HepG2 (cell line): ENCODE measurements around the gene HDLBP. TPM values are rescaled to one million over a fixed set of nuclear protein-coding genes. Genes with fewer than 3 reads are reported as not detected.
A peak's percentile ranks its signal among the peaks of the same experiment; 100 is the strongest.

ENCODE experiments used
- AKAP8 ChIP-seq: sonication (generic); formaldehyde crosslinking; IDR thresholded peaks from 2 replicates; pipeline ENCODE4 v1.5.1; 2020; ENCODE audit warnings: mild to moderate bottlenecking, missing genetic modification reagents
- CBX5 ChIP-seq: sonication (generic); formaldehyde crosslinking; IDR thresholded peaks from 2 replicates; pipeline ENCODE4 v1.4.0; 2020; ENCODE audit warnings: missing genetic modification reagents, borderline replicate concordance
- CEBPG ChIP-seq: IDR thresholded peaks from 2 replicates; pipeline ENCODE4 v1.6.1; 2016
- EED ChIP-seq: sonication (generic); formaldehyde crosslinking; IDR thresholded peaks from 2 replicates; pipeline ENCODE4 v1.5.0; 2020; ENCODE audit warnings: mild to moderate bottlenecking, missing genetic modification reagents
- ETV6 ChIP-seq: sonication (generic); formaldehyde crosslinking; conservative IDR thresholded peaks from 2 replicates; pipeline ENCODE4 v1.4.0; 2020; ENCODE audit warnings: missing genetic modification reagents
- FIP1L1 ChIP-seq: fragments of 200-400 bp; formaldehyde crosslinking; IDR thresholded peaks from 2 replicates; pipeline ENCODE4 v1.6.1; 2018; ENCODE audit warnings: low read depth, mild to moderate bottlenecking, low read length, moderate library complexity, borderline replicate concordance; ENCODE audit not compliant: insufficient read depth
- MYNN ChIP-seq: sonication (generic); formaldehyde crosslinking; IDR thresholded peaks from 2 replicates; pipeline ENCODE4 v1.4.0; 2020; ENCODE audit warnings: mild to moderate bottlenecking, low read depth, missing genetic modification reagents
- NCOA5 ChIP-seq: sonication (generic); formaldehyde crosslinking; IDR thresholded peaks from 2 replicates; pipeline ENCODE4 v1.4.0; 2020; ENCODE audit warnings: missing genetic modification reagents
- NKX3-1 ChIP-seq: sonication (generic); formaldehyde crosslinking; IDR thresholded peaks from 2 replicates; pipeline ENCODE4 v1.5.0; 2020; ENCODE audit warnings: missing genetic modification reagents
- ZBTB7B ChIP-seq: sonication (generic); formaldehyde crosslinking; IDR thresholded peaks from 2 replicates; pipeline ENCODE4 v1.4.0; 2020; ENCODE audit warnings: missing genetic modification reagents
- ZFP36 ChIP-seq: fragments of 150-350 bp; IDR thresholded peaks from 2 replicates; pipeline ENCODE4 v1.6.1; 2018; ENCODE audit warnings: borderline replicate concordance, low read length, low read depth; ENCODE audit not compliant: partially characterized antibody
- ZFP90 ChIP-seq: sonication (generic); formaldehyde crosslinking; IDR thresholded peaks from 2 replicates; pipeline ENCODE4 v1.8.0; 2022; ENCODE audit warnings: missing genetic modification reagents, mild to moderate bottlenecking, inconsistent platforms, borderline replicate concordance
- ZKSCAN5 ChIP-seq: sonication (generic); formaldehyde crosslinking; IDR thresholded peaks from 2 replicates; pipeline ENCODE4 v1.5.1; 2020; ENCODE audit warnings: mild to moderate bottlenecking, missing genetic modification reagents
- ZKSCAN8 ChIP-seq: IDR thresholded peaks from 2 replicates; pipeline ENCODE4 v1.6.1; 2016; ENCODE audit warnings: borderline replicate concordance, missing genetic modification reagents, missing compliant biosample characterization
- ZNF317 ChIP-seq: sonication (generic); formaldehyde crosslinking; IDR thresholded peaks from 2 replicates; pipeline ENCODE4 v1.5.0; 2020; ENCODE audit warnings: mild to moderate bottlenecking, missing genetic modification reagents
- ZNF367 ChIP-seq: sonication (generic); formaldehyde crosslinking; IDR thresholded peaks from 2 replicates; pipeline ENCODE4 v1.4.0; 2020; ENCODE audit warnings: missing genetic modification reagents, borderline replicate concordance
- ZNF562 ChIP-seq: sonication (generic); formaldehyde crosslinking; IDR thresholded peaks from 2 replicates; pipeline ENCODE4 v1.8.0; 2022; ENCODE audit warnings: missing genetic modification reagents, borderline replicate concordance
- ZNF614 ChIP-seq: IDR thresholded peaks from 2 replicates; pipeline ENCODE4 v1.6.1; 2018; ENCODE audit warnings: missing biosample characterization, missing genetic modification reagents, inconsistent platforms, borderline replicate concordance
- ZNF773 ChIP-seq: sonication (generic); formaldehyde crosslinking; IDR thresholded peaks from 2 replicates; pipeline ENCODE4 v1.4.0; 2020; ENCODE audit warnings: missing genetic modification reagents, borderline replicate concordance
- polyA plus RNA-seq, 8 experiments: library from polyadenylated mRNA; depleted of rRNA in 3 of 8; stranded (reverse) in 7 of 8; unstranded in 1 of 8; fragments of >200 nt; fragmentation: Illumina TruSeq in 4 of 8; extraction: Trizol in 4 of 8; gene quantifications; 2 replicates each; pipeline versions ENCODE4 v1.2.1 to v1.2.3, GENCODE V29; 2011 to 2016; ENCODE audit warnings: low read depth in 4 of 8, missing spikeins in 1 of 8, mixed read lengths in 1 of 8; ENCODE audit not compliant: insufficient read depth in 1 of 8
- total RNA-seq, 5 experiments: library from RNA; depleted of rRNA; stranded (reverse); fragments of >200 nt; fragmentation: Illumina TruSeq; extraction: Trizol; gene quantifications; 2 replicates each; pipeline ENCODE4 v1.2.3, GENCODE V29; 2016; ENCODE audit warnings: low read depth in 1 of 5
- TF ChIP-seq, protein P1 (sequence below): IDR thresholded peaks from 2 replicates; pipeline ENCODE4 v1.6.1; 2016
- TF ChIP-seq, protein P2 (sequence below): sonication (generic); formaldehyde crosslinking; IDR thresholded peaks from 2 replicates; pipeline ENCODE4 v1.4.0; 2020; ENCODE audit warnings: missing genetic modification reagents, mild to moderate bottlenecking, borderline replicate concordance
- TF ChIP-seq, protein P3 (sequence below): sonication (generic); formaldehyde crosslinking; IDR thresholded peaks from 2 replicates; pipeline ENCODE4 v1.5.0; 2020; ENCODE audit warnings: mild to moderate bottlenecking, low read depth, missing genetic modification reagents, borderline replicate concordance
- TF ChIP-seq, protein P4 (sequence below): sonication (generic); formaldehyde crosslinking; IDR thresholded peaks from 2 replicates; pipeline ENCODE4 v1.4.0; 2020; ENCODE audit warnings: missing genetic modification reagents, borderline replicate concordance

The HDLBP gene
- total and polyA plus RNA-seq, 2 of the 13 experiments (the other 11 are each of a cell fraction or from before 2014, with no cell fraction given), result 464 to 707 TPM

DNA sequence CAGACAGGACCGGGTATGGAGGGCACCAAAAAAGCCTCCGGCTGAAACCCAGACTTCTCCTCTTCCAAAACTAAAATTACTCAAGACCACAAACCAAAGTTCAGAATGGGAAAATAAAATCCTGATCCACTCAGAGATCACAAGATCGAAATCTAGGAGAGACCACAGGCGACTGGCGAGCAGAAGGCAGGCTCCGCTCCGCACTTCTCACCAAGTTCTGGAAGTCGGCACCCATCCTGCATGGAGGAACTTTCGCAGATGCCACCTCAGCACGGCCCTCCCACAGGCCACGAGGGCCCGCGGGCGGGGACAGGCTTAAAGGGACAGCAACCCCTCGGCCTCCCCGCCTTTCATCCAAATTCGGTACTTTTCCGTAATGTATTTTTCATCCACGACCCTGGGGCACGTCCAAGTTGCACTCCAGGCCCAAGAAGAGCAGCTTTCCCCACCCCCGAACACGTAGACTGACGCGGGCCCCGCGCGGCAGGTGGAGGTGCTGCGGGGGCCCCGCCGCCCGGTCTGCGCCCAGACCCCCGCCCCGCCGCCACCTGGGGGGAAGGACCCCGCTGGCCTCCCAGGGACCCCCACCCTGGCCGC is 43.7 kb downstream of the HDLBP start (continued):
- TF ChIP-seq CBX5 (CRISPR knock-in tag) (peak; percentile 50; the same call in 1 of the 2 replicates), ZFP90 (no peak), ZNF773 (CRISPR knock-in tag) (no peak), ZKSCAN5 (no peak), ZKSCAN8 (CRISPR knock-in tag) (no peak), MYNN (CRISPR knock-in tag) (peak; percentile 75; the same call in 1 of the 2 replicates), AKAP8 (CRISPR knock-in tag) (no peak; the same call in 1 of the 2 replicates), ZNF317 (CRISPR knock-in tag) (peak; percentile 75), CEBPG (CRISPR knock-in tag) (no peak), EED (CRISPR knock-in tag) (0 out of 2 replicates have a peak, but pooled peaks have one; percentile 11), ZNF614 (peak; percentile 23; the same call in 1 of the 2 replicates), ZNF367 (no peak), ZBTB7B (CRISPR knock-in tag) (no peak), NKX3-1 (no peak), NCOA5 (CRISPR knock-in tag) (no peak), ZFP36 (no peak), FIP1L1 (no peak), ETV6 (CRISPR knock-in tag) (no peak), ZNF562 (CRISPR knock-in tag) (no peak)
- TF ChIP-seq, protein P1, sequence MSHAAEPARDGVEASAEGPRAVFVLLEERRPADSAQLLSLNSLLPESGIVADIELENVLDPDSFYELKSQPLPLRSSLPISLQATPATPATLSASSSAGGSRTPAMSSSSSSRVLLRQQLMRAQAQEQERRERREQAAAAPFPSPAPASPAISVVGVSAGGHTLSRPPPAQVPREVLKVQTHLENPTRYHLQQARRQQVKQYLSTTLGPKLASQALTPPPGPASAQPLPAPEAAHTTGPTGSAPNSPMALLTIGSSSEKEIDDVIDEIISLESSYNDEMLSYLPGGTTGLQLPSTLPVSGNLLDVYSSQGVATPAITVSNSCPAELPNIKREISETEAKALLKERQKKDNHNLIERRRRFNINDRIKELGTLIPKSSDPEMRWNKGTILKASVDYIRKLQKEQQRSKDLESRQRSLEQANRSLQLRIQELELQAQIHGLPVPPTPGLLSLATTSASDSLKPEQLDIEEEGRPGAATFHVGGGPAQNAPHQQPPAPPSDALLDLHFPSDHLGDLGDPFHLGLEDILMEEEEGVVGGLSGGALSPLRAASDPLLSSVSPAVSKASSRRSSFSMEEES (CRISPR knock-in tag), result no peak; the same call in 1 of the 2 replicates
- TF ChIP-seq, protein P2, sequence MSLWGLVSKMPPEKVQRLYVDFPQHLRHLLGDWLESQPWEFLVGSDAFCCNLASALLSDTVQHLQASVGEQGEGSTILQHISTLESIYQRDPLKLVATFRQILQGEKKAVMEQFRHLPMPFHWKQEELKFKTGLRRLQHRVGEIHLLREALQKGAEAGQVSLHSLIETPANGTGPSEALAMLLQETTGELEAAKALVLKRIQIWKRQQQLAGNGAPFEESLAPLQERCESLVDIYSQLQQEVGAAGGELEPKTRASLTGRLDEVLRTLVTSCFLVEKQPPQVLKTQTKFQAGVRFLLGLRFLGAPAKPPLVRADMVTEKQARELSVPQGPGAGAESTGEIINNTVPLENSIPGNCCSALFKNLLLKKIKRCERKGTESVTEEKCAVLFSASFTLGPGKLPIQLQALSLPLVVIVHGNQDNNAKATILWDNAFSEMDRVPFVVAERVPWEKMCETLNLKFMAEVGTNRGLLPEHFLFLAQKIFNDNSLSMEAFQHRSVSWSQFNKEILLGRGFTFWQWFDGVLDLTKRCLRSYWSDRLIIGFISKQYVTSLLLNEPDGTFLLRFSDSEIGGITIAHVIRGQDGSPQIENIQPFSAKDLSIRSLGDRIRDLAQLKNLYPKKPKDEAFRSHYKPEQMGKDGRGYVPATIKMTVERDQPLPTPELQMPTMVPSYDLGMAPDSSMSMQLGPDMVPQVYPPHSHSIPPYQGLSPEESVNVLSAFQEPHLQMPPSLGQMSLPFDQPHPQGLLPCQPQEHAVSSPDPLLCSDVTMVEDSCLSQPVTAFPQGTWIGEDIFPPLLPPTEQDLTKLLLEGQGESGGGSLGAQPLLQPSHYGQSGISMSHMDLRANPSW, result no peak
- TF ChIP-seq, protein P3, sequence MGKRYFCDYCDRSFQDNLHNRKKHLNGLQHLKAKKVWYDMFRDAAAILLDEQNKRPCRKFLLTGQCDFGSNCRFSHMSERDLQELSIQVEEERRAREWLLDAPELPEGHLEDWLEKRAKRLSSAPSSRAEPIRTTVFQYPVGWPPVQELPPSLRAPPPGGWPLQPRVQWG (CRISPR knock-in tag), result no peak
- TF ChIP-seq, protein P4, sequence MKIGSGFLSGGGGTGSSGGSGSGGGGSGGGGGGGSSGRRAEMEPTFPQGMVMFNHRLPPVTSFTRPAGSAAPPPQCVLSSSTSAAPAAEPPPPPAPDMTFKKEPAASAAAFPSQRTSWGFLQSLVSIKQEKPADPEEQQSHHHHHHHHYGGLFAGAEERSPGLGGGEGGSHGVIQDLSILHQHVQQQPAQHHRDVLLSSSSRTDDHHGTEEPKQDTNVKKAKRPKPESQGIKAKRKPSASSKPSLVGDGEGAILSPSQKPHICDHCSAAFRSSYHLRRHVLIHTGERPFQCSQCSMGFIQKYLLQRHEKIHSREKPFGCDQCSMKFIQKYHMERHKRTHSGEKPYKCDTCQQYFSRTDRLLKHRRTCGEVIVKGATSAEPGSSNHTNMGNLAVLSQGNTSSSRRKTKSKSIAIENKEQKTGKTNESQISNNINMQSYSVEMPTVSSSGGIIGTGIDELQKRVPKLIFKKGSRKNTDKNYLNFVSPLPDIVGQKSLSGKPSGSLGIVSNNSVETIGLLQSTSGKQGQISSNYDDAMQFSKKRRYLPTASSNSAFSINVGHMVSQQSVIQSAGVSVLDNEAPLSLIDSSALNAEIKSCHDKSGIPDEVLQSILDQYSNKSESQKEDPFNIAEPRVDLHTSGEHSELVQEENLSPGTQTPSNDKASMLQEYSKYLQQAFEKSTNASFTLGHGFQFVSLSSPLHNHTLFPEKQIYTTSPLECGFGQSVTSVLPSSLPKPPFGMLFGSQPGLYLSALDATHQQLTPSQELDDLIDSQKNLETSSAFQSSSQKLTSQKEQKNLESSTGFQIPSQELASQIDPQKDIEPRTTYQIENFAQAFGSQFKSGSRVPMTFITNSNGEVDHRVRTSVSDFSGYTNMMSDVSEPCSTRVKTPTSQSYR (CRISPR knock-in tag), result no peak
